SK-N-SH (cell line): ENCODE results near the gene FXR2.

Experiments used
- CTCF ChIP-seq: fragments of 200-600 bp; sonication (generic); IDR thresholded peaks from 2 replicates; pipeline ENCODE4 v1.6.1; 2017; ENCODE audit warnings: antibody characterized with exemption, mild to moderate bottlenecking, moderate library complexity
- EP300 ChIP-seq, 2 experiments: IDR thresholded peaks; 2 replicates each; pipeline versions ENCODE4 v1.4.0 to v1.6.1; 2012; ENCODE audit warnings: borderline replicate concordance in 1 of 2, low read depth in 1 of 2, low read length in 1 of 2
- FOXM1 ChIP-seq: IDR thresholded peaks from 2 replicates; pipeline ENCODE4 v1.4.0; 2012; ENCODE audit warnings: low read depth, mild to moderate bottlenecking
- GABPA ChIP-seq: IDR thresholded peaks from 2 replicates; pipeline ENCODE4 v1.4.0; 2012; ENCODE audit warnings: low read depth, mild to moderate bottlenecking
- POLR2AphosphoS5 ChIP-seq: IDR thresholded peaks from 2 replicates; pipeline ENCODE4 v1.6.1; 2012; ENCODE audit warnings: low read depth, low read length
- RCOR1 ChIP-seq: fragments of 150-350 bp; IDR thresholded peaks from 2 replicates; pipeline ENCODE4 v1.6.1; 2017; ENCODE audit warnings: antibody characterized with exemption, low read length
- REST ChIP-seq: IDR thresholded peaks from 2 replicates; pipeline ENCODE4 v1.6.1; 2012; ENCODE audit warnings: mild to moderate bottlenecking, low read depth, low read length, moderate library complexity
- SIN3A ChIP-seq: IDR thresholded peaks from 2 replicates; pipeline ENCODE4 v1.6.1; 2012; ENCODE audit warnings: low read depth, mild to moderate bottlenecking, low read length, moderate library complexity, borderline replicate concordance
- TEAD4 ChIP-seq: IDR thresholded peaks from 2 replicates; pipeline ENCODE4 v1.4.0; 2012; ENCODE audit warnings: mild to moderate bottlenecking, borderline replicate concordance; ENCODE audit not compliant: insufficient read depth
- YY1 ChIP-seq: IDR thresholded peaks from 2 replicates; pipeline ENCODE4 v1.4.0; 2012; ENCODE audit warnings: low read depth, mild to moderate bottlenecking
- TF ChIP-seq, protein P1 (sequence below): fragments of 150-350 bp; IDR thresholded peaks from 2 replicates; pipeline ENCODE4 v1.6.1; 2017; ENCODE audit warnings: antibody characterized with exemption, low read length, low read depth, borderline replicate concordance
- TF ChIP-seq, protein P2 (sequence below): IDR thresholded peaks from 2 replicates; pipeline ENCODE4 v1.4.0; 2012; ENCODE audit warnings: low read depth

GRCh38 chr17:7574176-7574953, 40.3 kb downstream of the FXR2 start:
- TF ChIP-seq CTCF = no peak
- TF ChIP-seq RCOR1 = no peak
- no peak for TF ChIP-seq SIN3A
- no peak for TF ChIP-seq TEAD4
- TF ChIP-seq REST = no peak
- TF ChIP-seq, protein P1, sequence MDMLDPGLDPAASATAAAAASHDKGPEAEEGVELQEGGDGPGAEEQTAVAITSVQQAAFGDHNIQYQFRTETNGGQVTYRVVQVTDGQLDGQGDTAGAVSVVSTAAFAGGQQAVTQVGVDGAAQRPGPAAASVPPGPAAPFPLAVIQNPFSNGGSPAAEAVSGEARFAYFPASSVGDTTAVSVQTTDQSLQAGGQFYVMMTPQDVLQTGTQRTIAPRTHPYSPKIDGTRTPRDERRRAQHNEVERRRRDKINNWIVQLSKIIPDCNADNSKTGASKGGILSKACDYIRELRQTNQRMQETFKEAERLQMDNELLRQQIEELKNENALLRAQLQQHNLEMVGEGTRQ = no peak
- no peak; the same call in 1 of the 2 replicates for TF ChIP-seq POLR2AphosphoS5
- TF ChIP-seq, protein P2, sequence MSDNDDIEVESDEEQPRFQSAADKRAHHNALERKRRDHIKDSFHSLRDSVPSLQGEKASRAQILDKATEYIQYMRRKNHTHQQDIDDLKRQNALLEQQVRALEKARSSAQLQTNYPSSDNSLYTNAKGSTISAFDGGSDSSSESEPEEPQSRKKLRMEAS = no peak
- TF ChIP-seq YY1 = no peak
- TF ChIP-seq GABPA = no peak
- no peak for TF ChIP-seq EP300 (IDR thresholded peaks at IDR 0.05; ENCODE audit: borderline replicate concordance in 1 of 2, low read depth in 1 of 2, low read length in 1 of 2)
- TF ChIP-seq FOXM1 = no peak
